Measurements from ENCODE around the gene RPL18.

RPL18 gene

GRCh38 chr19:48629599-48630295 is 10.8 kb upstream of the RPL18 start:
- no peak for FAIRE-seq

- FAIRE-seq, result no peak
Observed at GRCh38 chr19:48629297-48629598, 10.3 kb upstream of the RPL18 start.

- FAIRE-seq, result no peak
Observed at GRCh38 chr19:48628486-48629296, 9.7 kb upstream of the RPL18 start.

GRCh38 chr19:48627865-48628314 is 8.9 kb upstream of the RPL18 start:
- no peak for FAIRE-seq

GRCh38 chr19:48627201-48627864 is 8.4 kb upstream of the RPL18 start:
- no peak for FAIRE-seq

GRCh38 chr19:48625891-48626327 is 6.9 kb upstream of the RPL18 start:
- FAIRE-seq, result no peak

- FAIRE-seq, result no peak
Observed at GRCh38 chr19:48624791-48625723, 6.1 kb upstream of the RPL18 start.

GRCh38 chr19:48624067-48624594 is 5.2 kb upstream of the RPL18 start:
- no peak for FAIRE-seq

GRCh38 chr19:48623556-48624066 is 4.6 kb upstream of the RPL18 start:
- FAIRE-seq, result no peak

GRCh38 chr19:48619692-48620585 is 961 bp upstream of the RPL18 start:
- no peak for FAIRE-seq

GRCh38 chr19:48618278-48618915 is 581 bp downstream of the RPL18 start:
- no peak for FAIRE-seq

- no peak for FAIRE-seq
Observed at GRCh38 chr19:48617146-48617937, 1.6 kb downstream of the RPL18 start.

- FAIRE-seq, result no peak
Observed at GRCh38 chr19:48616491-48617056, 2.4 kb downstream of the RPL18 start.

GRCh38 chr19:48616041-48616436 is 2.9 kb downstream of the RPL18 start:
- FAIRE-seq, result no peak

- FAIRE-seq, result no peak
Observed at GRCh38 chr19:48615231-48616040, 3.5 kb downstream of the RPL18 start.

- FAIRE-seq, result no peak
Observed at GRCh38 chr19:48614436-48615230, 4.3 kb downstream of the RPL18 start, which contains the start of gene FAM83E. Gene FAM83E (minus strand): TSS chr19:48615076. CDS start chr19:48613372, 1,704 bp downstream.

GRCh38 chr19:48613852-48614435 is 5.0 kb downstream of the RPL18 start:
- no peak for FAIRE-seq
